ENCODE results near the gene MRPL33. TPM values are rescaled to one million over a fixed set of nuclear protein-coding genes. Genes with fewer than 3 reads are reported as not detected.

MRPL33 gene
- total and polyA plus RNA-seq, 2 of the 13 experiments (the other 11 are each of a cell fraction or from before 2014, with no cell fraction given) = 69.7 to 218 TPM

GRCh38 chr2:27737676-27738348 lies 33.7 kb upstream of the MRPL33 start (continued):
- TF ChIP-seq STAG1 (CRISPR knock-in tag; IDR thresholded peaks at IDR 0.05) (peak; percentile 42), MYNN (CRISPR knock-in tag; IDR thresholded peaks at IDR 0.05; ENCODE audit: low read depth) (no peak), ZNF780A (CRISPR knock-in tag; IDR thresholded peaks at IDR 0.05) (no peak; the same call in 1 of the 2 replicates), ZNF605 (CRISPR knock-in tag; IDR thresholded peaks at IDR 0.05) (no peak), ZNF567 (CRISPR knock-in tag; IDR thresholded peaks at IDR 0.05; ENCODE audit: borderline replicate concordance) (no peak), GLI4 (CRISPR knock-in tag; IDR thresholded peaks at IDR 0.05; ENCODE audit: borderline replicate concordance) (no peak), ETV5 (CRISPR knock-in tag; IDR thresholded peaks at IDR 0.05; ENCODE audit: borderline replicate concordance) (peak; percentile 77; the same call in 1 of the 2 replicates), ZMAT3 (CRISPR knock-in tag; conservative IDR thresholded peaks at IDR 0.05) (peak; percentile 67; the same call in 1 of the 2 replicates), NFYB (CRISPR knock-in tag; IDR thresholded peaks at IDR 0.05) (0 out of 2 replicates have a peak, but pooled peaks have one; percentile 9), PITX1 (CRISPR knock-in tag; IDR thresholded peaks at IDR 0.05) (peak; percentile 45; the same call in 1 of the 2 replicates), MAX (IDR thresholded peaks at IDR 0.05) (peak; percentile 61; the same call in 1 of the 2 replicates), YEATS2 (CRISPR knock-in tag; IDR thresholded peaks at IDR 0.05; ENCODE audit: borderline replicate concordance) (no peak; the same call in 1 of the 2 replicates), ZNF251 (CRISPR knock-in tag; IDR thresholded peaks at IDR 0.05) (no peak), MAFG (CRISPR knock-in tag; IDR thresholded peaks at IDR 0.05) (no peak), FUBP1 (CRISPR knock-in tag; IDR thresholded peaks at IDR 0.05; ENCODE audit: borderline replicate concordance) (no peak), ZHX1 (CRISPR knock-in tag; IDR thresholded peaks at IDR 0.05; ENCODE audit: low read depth) (no peak; the same call in 1 of the 2 replicates)
- TF ChIP-seq, protein P1, sequence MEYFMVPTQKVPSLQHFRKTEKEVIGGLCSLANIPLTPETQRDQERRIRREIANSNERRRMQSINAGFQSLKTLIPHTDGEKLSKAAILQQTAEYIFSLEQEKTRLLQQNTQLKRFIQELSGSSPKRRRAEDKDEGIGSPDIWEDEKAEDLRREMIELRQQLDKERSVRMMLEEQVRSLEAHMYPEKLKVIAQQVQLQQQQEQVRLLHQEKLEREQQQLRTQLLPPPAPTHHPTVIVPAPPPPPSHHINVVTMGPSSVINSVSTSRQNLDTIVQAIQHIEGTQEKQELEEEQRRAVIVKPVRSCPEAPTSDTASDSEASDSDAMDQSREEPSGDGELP (IDR thresholded peaks at IDR 0.05; ENCODE audit: borderline replicate concordance, low read depth) = peak; percentile 79; the same call in 1 of the 2 replicates
- TF ChIP-seq, protein P2, sequence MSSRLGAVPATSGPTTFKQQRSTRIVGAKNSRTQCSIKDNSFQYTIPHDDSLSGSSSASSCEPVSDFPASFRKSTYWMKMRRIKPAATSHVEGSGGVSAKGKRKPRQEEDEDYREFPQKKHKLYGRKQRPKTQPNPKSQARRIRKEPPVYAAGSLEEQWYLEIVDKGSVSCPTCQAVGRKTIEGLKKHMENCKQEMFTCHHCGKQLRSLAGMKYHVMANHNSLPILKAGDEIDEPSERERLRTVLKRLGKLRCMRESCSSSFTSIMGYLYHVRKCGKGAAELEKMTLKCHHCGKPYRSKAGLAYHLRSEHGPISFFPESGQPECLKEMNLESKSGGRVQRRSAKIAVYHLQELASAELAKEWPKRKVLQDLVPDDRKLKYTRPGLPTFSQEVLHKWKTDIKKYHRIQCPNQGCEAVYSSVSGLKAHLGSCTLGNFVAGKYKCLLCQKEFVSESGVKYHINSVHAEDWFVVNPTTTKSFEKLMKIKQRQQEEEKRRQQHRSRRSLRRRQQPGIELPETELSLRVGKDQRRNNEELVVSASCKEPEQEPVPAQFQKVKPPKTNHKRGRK (CRISPR knock-in tag; IDR thresholded peaks at IDR 0.05) = no peak
- TF ChIP-seq, protein P3, sequence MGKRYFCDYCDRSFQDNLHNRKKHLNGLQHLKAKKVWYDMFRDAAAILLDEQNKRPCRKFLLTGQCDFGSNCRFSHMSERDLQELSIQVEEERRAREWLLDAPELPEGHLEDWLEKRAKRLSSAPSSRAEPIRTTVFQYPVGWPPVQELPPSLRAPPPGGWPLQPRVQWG (CRISPR knock-in tag; IDR thresholded peaks at IDR 0.05; ENCODE audit: borderline replicate concordance, low read depth) = no peak
